PC-3 (cell line): Measurements from ENCODE around the gene LMAN2L.

Source experiments
- CTCF ChIP-seq: fragments of 300-600 bp; sonication (generic); conservative IDR thresholded peaks from 2 replicates; pipeline ENCODE4 v1.5.1; 2017; ENCODE audit warnings: antibody characterized with exemption, low read depth, mild to moderate bottlenecking, low read length
- EZH2 ChIP-seq: fragments of 300-600 bp; sonication (generic); IDR thresholded peaks from one replicate; pipeline ENCODE4 v1.6.1; 2017; ENCODE audit warnings: antibody characterized with exemption, mild to moderate bottlenecking, low read length; ENCODE audit not compliant: unreplicated experiment

GRCh38 chr2:96737831-96738230, 2.0 kb downstream of the LMAN2L start:
- no peak for TF ChIP-seq EZH2
- no peak for TF ChIP-seq CTCF
